GM18868 (cell line): ENCODE measurements around the gene SEPTIN11.
"Not testable (repeated sequence)": the region's sequence is repeated elsewhere in the genome, so short reads cannot be mapped to it uniquely, and the experiment has no call there.

ENCODE experiments used
- ATAC-seq: cut with Tn5 transposase; IDR thresholded peaks from one replicate; pipeline ENCODE4 v1.9.1; 2021; ENCODE audit warnings: mild to moderate bottlenecking, moderate library complexity; ENCODE audit not compliant: unreplicated experiment

SEPTIN11 gene

GRCh38 chr4:76951672-76952010 lies 2.1 kb downstream of the SEPTIN11 start:
- ATAC-seq = no peak

GRCh38 chr4:76952071-76952470 lies 2.5 kb downstream of the SEPTIN11 start:
- no peak for ATAC-seq

- no peak for ATAC-seq
These were observed 3.4 kb downstream of the SEPTIN11 start for GRCh38 chr4:76952656-76953582.

- no peak for ATAC-seq
These were observed 4.4 kb downstream of the SEPTIN11 start for GRCh38 chr4:76953956-76954355.

GRCh38 chr4:76954489-76954888 lies 4.9 kb downstream of the SEPTIN11 start:
- no peak for ATAC-seq

GRCh38 chr4:76955182-76955581 lies 5.6 kb downstream of the SEPTIN11 start:
- no peak for ATAC-seq

- ATAC-seq = no peak
These were observed 7.6 kb downstream of the SEPTIN11 start for GRCh38 chr4:76957004-76957738.

- ATAC-seq = no peak
These were observed 9.3 kb downstream of the SEPTIN11 start for GRCh38 chr4:76958891-76959290.

GRCh38 chr4:76960014-76960413 lies 10.5 kb downstream of the SEPTIN11 start:
- peak; percentile 97 for ATAC-seq

GRCh38 chr4:76962406-76963130 lies 13.0 kb downstream of the SEPTIN11 start:
- ATAC-seq = no peak

GRCh38 chr4:76963131-76963750 lies 13.7 kb downstream of the SEPTIN11 start:
- ATAC-seq = no peak

- ATAC-seq = not testable (repeated sequence)
These were observed 14.4 kb downstream of the SEPTIN11 start for GRCh38 chr4:76963927-76964326.

- ATAC-seq = no peak
These were observed 15.2 kb downstream of the SEPTIN11 start for GRCh38 chr4:76964769-76965168.

- ATAC-seq = no peak
These were observed 16.5 kb downstream of the SEPTIN11 start for GRCh38 chr4:76965866-76966579.

- no peak for ATAC-seq
These were observed 19.4 kb downstream of the SEPTIN11 start for GRCh38 chr4:76968937-76969336.

- ATAC-seq = no peak
These were observed 19.9 kb downstream of the SEPTIN11 start for GRCh38 chr4:76969495-76969894.

GRCh38 chr4:76969941-76970529 lies 20.5 kb downstream of the SEPTIN11 start:
- no peak for ATAC-seq

- no peak for ATAC-seq
These were observed 22.8 kb downstream of the SEPTIN11 start for GRCh38 chr4:76972306-76972705.

- no peak for ATAC-seq
These were observed 24.6 kb downstream of the SEPTIN11 start for GRCh38 chr4:76974150-76974549.

GRCh38 chr4:76977113-76977512 lies 27.6 kb downstream of the SEPTIN11 start:
- ATAC-seq = no peak
